HG02938 (cell line): Measurements from ENCODE around the gene EIF4G1.
"Not testable (repeated sequence)": the region's sequence is repeated elsewhere in the genome, so short reads cannot be mapped to it uniquely, and the experiment has no call there.

Source experiments
- ATAC-seq: cut with Tn5 transposase; IDR thresholded peaks from one replicate; pipeline ENCODE4 v1.9.1; 2021; ENCODE audit warnings: mild to moderate bottlenecking, moderate library complexity; ENCODE audit not compliant: unreplicated experiment

EIF4G1 gene

GRCh38 chr3:184314363-184314699, at the start of gene EIF4G1:
Gene EIF4G1, plus strand, starts transcription at chr3:184314606. Its CDS starts 1,191 bp downstream, at chr3:184315797.
- peak; percentile 76 for ATAC-seq

- not testable (repeated sequence) for ATAC-seq
These were observed 47.2 kb upstream of the EIF4G1 start for GRCh38 chr3:184267249-184267648.

GRCh38 chr3:184272269-184272668, 42.1 kb upstream of the EIF4G1 start:
- ATAC-seq, result no peak

- ATAC-seq, result no peak
These were observed 39.1 kb upstream of the EIF4G1 start for GRCh38 chr3:184275381-184275701.

- ATAC-seq, result no peak
These were observed 38.2 kb upstream of the EIF4G1 start, which contains the start of gene ECE2 for GRCh38 chr3:184275961-184276910. Gene ECE2, plus strand, starts transcription at chr3:184276022. Its CDS starts 132 bp downstream, at chr3:184276154.

GRCh38 chr3:184277366-184277765, 37.0 kb upstream of the EIF4G1 start:
- ATAC-seq, result no peak

GRCh38 chr3:184282941-184283340, 31.5 kb upstream of the EIF4G1 start:
- ATAC-seq, result no peak

- no peak for ATAC-seq
These were observed 30.7 kb upstream of the EIF4G1 start for GRCh38 chr3:184283681-184284080.

GRCh38 chr3:184284696-184285095, 29.7 kb upstream of the EIF4G1 start:
- ATAC-seq, result no peak

- no peak for ATAC-seq
These were observed 24.9 kb upstream of the EIF4G1 start for GRCh38 chr3:184289426-184289938.

- ATAC-seq, result no peak
These were observed 24.1 kb upstream of the EIF4G1 start for GRCh38 chr3:184290331-184290730.

GRCh38 chr3:184291044-184291737, 23.2 kb upstream of the EIF4G1 start:
- ATAC-seq, result no peak

GRCh38 chr3:184291738-184292445, 22.5 kb upstream of the EIF4G1 start:
- no peak for ATAC-seq

GRCh38 chr3:184295771-184296170, 18.6 kb upstream of the EIF4G1 start:
- no peak for ATAC-seq

- ATAC-seq, result no peak
These were observed 17.8 kb upstream of the EIF4G1 start for GRCh38 chr3:184296616-184297015.

- ATAC-seq, result peak; percentile 94
These were observed 15.5 kb upstream of the EIF4G1 start, which contains the start of gene PSMD2 for GRCh38 chr3:184298759-184299487. Gene PSMD2, plus strand, starts transcription at chr3:184299241. Its CDS starts 26 bp downstream, at chr3:184299267.

GRCh38 chr3:184299488-184300377, 14.7 kb upstream of the EIF4G1 start:
- no peak for ATAC-seq

- no peak for ATAC-seq
These were observed 14.1 kb upstream of the EIF4G1 start for GRCh38 chr3:184300378-184300720.

GRCh38 chr3:184305577-184305976, 8.8 kb upstream of the EIF4G1 start:
- ATAC-seq, result no peak
